Peyer's patch (tissue), 4 donors: ENCODE data around the gene CHFR.

Experiments used
- POLR2A ChIP-seq, 2 donors: fragments of 450-650 bp; IDR thresholded peaks; one replicate each; pipeline ENCODE4 v1.5.1; 2017; ENCODE audit warnings: antibody characterized with exemption in 2 of 2, mild to moderate bottlenecking in 2 of 2, moderate library complexity in 2 of 2
- TF ChIP-seq, protein P1 (sequence below), 6 experiments: fragments of 450-650 bp in 4 of 6; fragments of 200-600 bp in 2 of 6; sonication (generic) in 1 of 6; IDR thresholded peaks; one replicate each; pipeline ENCODE4 v1.5.1; 2017 to 2019; ENCODE audit warnings: antibody characterized with exemption in 6 of 6, mild to moderate bottlenecking in 3 of 6, moderate library complexity in 1 of 6

DNA sequence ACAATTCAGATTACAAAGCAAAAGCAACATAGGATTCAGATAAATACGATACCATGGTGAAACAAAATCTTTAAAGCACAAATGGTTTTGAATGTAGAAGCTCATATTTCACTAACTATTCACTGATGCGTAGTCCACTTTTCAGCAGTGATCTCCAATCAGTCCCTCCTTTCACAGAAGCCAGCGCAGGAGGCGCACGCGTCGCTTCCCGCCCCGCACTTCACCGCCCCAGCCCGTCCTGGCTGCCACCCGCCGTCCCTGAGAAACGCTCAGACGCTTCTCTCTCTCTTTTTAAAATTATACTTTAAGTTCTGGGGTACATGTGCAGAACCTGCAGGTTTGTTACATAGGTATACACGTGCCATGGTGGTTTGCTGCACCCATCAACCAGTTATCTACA, 19.8 kb upstream of the CHFR start:
- TF ChIP-seq, protein P1, sequence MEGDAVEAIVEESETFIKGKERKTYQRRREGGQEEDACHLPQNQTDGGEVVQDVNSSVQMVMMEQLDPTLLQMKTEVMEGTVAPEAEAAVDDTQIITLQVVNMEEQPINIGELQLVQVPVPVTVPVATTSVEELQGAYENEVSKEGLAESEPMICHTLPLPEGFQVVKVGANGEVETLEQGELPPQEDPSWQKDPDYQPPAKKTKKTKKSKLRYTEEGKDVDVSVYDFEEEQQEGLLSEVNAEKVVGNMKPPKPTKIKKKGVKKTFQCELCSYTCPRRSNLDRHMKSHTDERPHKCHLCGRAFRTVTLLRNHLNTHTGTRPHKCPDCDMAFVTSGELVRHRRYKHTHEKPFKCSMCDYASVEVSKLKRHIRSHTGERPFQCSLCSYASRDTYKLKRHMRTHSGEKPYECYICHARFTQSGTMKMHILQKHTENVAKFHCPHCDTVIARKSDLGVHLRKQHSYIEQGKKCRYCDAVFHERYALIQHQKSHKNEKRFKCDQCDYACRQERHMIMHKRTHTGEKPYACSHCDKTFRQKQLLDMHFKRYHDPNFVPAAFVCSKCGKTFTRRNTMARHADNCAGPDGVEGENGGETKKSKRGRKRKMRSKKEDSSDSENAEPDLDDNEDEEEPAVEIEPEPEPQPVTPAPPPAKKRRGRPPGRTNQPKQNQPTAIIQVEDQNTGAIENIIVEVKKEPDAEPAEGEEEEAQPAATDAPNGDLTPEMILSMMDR (IDR thresholded peaks at IDR 0.05): no peak
- no peak for TF ChIP-seq POLR2A (IDR thresholded peaks at IDR 0.05)
